GM12891 (cell line): Measurements from ENCODE around the gene OPTN.
"Not testable (repeated sequence)": the region's sequence is repeated elsewhere in the genome, so short reads cannot be mapped to it uniquely, and the experiment has no call there.

ENCODE experiments used
- POLR2A ChIP-seq: IDR thresholded peaks from 2 replicates; pipeline ENCODE4 v1.6.1; 2011; ENCODE audit warnings: low read depth, low read length, control low read depth
- POLR2AphosphoS5 ChIP-seq: IDR thresholded peaks from 2 replicates; pipeline ENCODE4 v1.6.1; 2011; ENCODE audit warnings: low read depth, low read length, control low read depth
- POU2F2 ChIP-seq: IDR thresholded peaks from 2 replicates; pipeline ENCODE4 v1.6.1; 2011; ENCODE audit warnings: low read depth, mild to moderate bottlenecking, control low read depth, low read length, moderate library complexity
- SPI1 ChIP-seq: IDR thresholded peaks from 2 replicates; pipeline ENCODE4 v1.6.1; 2011; ENCODE audit warnings: low read depth, low read length, control low read depth
- TAF1 ChIP-seq: IDR thresholded peaks from 2 replicates; pipeline ENCODE4 v1.6.1; 2011; ENCODE audit warnings: low read depth, low read length, control low read depth

- TF ChIP-seq POLR2A, SPI1, POLR2AphosphoS5, TAF1, POU2F2: not testable (repeated sequence)
Measured at GRCh38 chr10:13053208-13053607, 46.8 kb upstream of the OPTN start.
